NCI-H1092 treated with DMSO at 0.1 percent for 48 hours (cell line): ENCODE results near the gene LIME1.

ENCODE experiments used
- DNase-seq: peaks from one replicate; lab custom pipeline; 2025; lab: John Stamatoyannopoulos, UW

The LIME1 gene, protein sequence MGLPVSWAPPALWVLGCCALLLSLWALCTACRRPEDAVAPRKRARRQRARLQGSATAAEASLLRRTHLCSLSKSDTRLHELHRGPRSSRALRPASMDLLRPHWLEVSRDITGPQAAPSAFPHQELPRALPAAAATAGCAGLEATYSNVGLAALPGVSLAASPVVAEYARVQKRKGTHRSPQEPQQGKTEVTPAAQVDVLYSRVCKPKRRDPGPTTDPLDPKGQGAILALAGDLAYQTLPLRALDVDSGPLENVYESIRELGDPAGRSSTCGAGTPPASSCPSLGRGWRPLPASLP

DNA sequence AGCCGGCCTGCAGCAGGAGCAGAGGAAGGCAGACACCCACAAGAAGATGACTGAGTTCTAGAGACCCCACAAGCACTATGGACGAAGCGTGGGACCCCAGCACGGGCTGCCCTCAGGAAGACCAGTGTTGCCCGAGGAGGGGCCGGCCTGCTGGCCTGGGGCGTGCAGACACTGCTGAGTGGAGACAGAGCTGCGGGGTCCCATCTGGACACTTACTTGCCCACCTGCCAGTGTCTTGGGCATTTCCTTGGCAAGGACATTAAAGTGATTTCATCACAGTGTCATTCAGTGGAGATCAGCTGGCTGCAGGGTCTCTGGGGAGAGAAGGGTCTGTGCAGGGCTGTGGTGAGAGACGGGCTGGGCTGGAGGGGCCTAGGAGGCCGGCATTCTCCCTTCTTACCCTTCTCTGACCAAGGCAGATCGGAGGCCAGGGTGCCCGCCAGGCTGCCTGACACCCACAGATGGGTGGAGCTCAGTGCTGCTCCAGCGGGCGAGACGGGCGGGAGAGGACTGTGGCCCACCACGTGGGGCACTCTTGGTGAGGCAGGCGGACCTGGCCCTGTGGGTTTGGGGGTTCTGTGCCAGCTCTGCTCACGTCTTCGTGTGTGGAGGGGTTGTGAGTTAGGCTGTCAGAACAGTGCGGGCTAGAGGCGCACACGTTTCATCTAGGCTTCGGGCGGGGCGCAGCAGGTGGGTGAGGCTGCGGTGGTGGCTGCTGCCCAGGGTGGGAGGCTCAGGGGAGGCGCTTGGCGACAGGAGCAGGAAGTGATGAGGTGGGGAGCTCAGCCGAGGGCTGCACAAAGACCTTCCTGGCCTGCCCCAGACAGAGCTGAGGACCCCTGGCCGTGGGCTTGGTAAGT, at the start of gene LIME1:
LIME1 (plus strand) TSS at position 806 of the 860 bp plus-strand sequence. CDS start 886 bp downstream, outside the sequence.
- no peak for DNase-seq

GRCh38 chr20:63687419-63688178, 48.9 kb upstream of the LIME1 start:
- no peak for DNase-seq

GRCh38 chr20:63688228-63689045, 48.0 kb upstream of the LIME1 start:
- no peak for DNase-seq

- no peak for DNase-seq
Measured at GRCh38 chr20:63689046-63690002, 47.1 kb upstream of the LIME1 start.

DNA sequence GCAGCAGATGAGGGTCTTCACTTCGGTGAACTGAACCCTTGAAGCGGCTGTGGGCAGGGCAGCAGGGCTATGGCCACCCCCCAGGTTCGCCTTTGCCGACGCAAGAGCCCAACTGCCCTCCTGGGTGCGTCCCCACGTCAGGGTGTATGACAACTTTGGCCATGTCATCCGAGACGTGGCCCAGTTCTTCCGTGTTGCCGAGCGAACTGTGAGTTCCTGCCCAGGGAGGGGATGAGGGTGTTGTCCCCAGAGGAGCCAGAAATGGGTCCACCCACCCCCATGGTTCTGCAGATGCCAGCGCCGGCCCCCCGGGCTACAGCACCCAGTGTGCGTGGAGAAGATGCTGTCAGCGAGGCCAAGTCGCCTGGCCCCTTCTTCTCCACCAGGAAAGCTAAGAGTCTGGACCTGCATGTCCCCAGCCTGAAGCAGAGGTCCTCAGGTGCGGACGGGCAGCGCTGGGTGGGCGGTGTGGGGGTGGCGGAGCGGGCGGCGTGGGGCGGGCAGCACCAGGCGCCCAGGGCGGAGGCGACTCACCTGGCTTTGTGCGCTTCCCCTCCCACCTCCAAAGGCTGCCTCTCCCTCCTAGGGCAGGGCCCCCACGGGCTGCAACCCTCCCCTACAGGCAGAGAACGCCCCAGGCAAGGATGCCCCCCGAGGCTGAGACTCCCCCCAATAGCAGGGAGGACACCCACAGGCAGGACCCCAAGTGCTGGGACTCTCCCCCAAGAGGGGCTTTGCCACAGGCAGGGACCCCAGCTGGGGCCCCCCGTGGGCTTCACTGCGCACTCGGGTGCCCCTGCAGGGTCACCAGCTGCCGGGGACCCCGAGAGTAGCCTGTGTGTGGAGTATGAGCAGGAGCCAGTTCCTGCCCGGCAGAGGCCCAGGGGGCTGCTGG, 46.2 kb upstream of the LIME1 start:
- no peak for DNase-seq

DNA sequence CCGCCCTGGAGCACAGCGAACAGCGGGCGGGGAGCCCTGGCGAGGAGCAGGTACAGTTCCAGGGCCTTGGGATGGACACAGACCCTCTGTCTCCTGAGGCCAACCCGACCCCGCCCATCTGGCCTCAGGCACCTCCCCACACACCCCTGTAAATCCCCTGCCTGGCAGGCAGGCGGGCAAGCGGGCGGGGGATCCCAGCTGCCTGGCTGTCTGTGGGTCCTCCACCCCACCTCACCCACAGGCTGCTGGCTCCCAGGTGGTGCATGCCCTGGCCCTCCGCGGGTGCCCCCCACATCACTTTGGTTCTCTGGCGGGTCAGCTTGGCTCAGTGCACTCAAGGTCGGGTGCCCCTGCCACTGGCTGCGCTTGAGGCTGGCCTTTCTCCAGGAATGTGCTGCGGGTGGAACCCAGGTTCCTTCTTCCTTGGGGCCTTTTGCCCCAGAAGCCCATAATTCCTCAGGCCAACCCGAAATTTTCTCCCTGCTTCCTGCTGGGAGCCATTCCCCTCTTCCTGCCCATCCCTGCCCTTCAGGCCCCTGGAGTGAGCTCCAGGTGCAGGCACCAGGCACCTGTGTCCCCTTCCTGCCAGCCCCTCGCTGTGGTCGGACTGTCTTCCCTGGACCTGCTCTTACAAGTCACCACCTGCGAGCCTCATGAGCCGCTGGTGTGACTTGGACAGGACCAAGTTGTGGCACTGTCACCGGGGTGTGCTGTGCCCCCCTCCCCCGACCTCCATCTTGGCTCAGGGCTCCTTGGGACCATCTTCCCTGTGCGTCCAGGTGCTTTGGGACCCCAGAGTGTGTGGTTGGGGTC, 45.4 kb upstream of the LIME1 start:
- DNase-seq = no peak

DNA sequence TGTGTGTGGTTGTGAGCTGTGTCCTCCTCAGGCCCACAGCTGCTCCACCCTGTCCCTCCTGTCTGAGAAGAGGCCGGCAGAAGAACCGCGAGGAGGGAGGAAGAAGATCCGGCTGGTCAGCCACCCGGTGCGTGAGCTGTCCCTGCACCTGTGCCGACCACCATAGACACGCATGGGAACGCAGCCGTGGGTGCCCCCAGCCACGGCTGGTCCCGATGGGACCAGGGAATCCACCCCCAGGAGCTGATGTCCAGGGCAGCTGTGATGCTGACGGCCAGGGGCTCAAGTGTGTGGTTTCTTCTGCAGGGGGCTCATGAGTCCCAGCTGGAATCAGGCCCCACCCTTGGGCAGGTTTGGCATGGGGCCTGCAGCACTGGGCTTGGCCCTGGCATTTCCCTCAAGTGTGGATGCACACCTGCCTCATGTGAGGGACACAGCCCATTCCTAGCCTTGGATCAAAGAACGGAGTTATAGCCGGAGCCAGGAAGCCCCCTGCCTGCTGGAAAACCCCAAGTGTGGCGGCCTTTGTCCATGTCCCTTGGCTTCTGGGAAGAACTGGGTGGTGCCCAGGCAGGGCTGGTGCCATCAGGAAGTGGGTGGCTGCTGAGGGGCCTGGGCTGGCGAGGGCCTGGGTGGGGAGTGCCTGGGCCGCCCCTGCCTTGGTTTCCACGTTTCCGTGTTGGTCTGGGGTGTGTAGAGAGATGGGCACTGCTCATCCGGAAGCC, 44.6 kb upstream of the LIME1 start:
- no peak for DNase-seq

GRCh38 chr20:63692436-63693082, 43.9 kb upstream of the LIME1 start:
- no peak for DNase-seq

DNA sequence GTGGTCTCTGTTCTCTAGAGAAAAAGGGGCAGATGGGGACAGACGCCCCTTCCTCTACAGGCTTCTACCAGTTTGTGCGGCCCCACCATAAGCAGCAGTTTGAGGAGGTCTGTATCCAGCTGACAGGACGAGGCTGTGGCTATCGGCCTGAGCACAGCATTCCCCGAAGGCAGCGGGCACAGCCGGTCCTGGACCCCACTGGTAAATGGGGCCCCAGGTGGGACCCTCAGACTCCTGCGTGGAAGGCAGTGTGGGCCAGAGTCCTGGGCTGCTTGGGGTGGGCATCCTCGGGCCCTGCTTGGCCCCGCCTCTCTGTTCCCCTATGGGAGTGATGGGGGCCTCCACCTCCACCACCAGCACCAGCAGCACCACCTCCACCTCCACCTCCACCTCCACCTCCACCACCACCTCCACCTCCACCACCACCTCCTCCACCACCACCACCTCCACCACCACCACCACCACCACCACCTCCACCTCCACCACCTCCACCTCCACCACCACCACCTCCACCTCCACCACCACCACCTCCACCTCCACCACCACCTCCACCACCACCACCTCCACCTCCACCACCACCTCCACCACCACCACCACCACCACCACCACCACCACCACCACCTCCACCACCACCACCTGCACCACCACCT, 43.3 kb upstream of the LIME1 start:
- DNase-seq = no peak

GRCh38 chr20:63693733-63694583, 42.5 kb upstream of the LIME1 start:
- DNase-seq = no peak

DNA sequence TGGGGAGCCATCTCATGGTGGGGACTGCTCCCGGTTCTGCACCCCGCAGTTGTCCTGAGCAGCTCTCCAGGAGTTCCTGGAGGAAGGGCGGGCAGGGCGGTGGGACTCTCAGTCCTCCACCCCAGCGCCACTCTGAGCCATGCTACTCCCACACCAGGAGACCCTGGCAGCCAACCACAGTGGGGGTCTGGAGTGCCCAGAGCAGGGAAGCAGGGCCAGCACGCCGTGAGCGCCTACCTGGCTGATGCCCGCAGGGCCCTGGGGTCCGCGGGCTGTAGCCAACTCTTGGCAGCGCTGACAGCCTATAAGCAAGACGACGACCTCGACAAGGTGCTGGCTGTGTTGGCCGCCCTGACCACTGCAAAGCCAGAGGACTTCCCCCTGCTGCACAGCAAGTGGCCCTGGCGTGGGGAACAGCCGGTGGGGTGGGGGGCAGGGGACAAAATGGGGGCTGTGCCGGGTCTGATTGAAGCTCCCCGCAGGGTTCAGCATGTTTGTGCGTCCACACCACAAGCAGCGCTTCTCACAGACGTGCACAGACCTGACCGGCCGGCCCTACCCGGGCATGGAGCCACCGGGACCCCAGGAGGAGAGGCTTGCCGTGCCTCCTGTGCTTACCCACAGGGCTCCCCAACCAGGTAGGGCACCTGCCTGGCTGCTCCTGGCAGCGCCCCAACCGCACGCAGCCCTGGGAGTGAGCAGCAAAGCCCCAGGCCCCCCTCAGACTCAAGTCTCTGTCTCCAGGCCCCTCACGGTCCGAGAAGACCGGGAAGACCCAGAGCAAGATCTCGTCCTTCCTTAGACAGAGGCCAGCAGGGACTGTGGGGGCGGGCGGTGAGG, 41.7 kb upstream of the LIME1 start:
- DNase-seq = no peak

DNA sequence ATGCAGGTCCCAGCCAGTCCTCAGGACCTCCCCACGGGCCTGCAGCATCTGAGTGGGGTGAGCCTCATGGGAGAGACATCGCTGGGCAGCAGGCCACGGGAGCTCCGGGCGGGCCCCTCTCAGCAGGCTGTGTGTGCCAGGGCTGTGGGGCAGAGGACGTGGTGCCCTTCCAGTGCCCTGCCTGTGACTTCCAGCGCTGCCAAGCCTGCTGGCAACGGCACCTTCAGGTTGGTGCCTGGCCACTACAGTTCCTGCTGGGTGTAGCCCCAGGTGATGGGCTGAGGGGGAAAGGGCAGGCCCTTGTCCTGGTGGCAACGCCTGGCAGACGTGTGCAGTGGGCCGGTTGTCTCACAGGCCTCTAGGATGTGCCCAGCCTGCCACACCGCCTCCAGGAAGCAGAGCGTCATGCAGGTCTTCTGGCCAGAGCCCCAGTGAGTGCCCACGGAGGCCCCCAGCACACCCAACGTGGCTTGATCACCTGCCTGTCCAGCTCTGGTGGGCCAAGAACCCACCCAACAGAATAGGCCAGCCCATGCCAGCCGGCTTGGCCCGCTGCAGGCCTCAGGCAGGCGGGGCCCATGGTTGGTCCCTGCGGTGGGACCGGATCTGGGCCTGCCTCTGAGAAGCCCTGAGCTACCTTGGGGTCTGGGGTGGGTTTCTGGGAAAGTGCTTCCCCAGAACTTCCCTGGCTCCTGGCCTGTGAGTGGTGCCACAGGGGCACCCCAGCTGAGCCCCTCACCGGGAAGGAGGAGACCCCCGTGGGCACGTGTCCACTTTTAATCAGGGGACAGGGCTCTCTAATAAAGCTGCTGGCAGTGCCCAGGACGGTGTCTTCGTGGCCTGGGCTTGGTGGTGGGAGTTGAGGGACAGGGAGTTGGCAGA, 40.8 kb upstream of the LIME1 start:
- DNase-seq = no peak

- DNase-seq = no peak
Measured at GRCh38 chr20:63696306-63696627, 40.2 kb upstream of the LIME1 start.
